Keratinocyte (primary cell): ENCODE results near the gene LACTB.

Experiments
- EZH2 ChIP-seq: IDR thresholded peaks from one replicate; pipeline ENCODE4 v1.6.1; 2012; ENCODE audit warnings: inconsistent platforms, mild to moderate bottlenecking, low read length, moderate library complexity
- TF ChIP-seq, protein P1 (sequence below), 3 experiments: IDR thresholded peaks in 1 of 3; conservative IDR thresholded peaks in 1 of 3; optimal IDR thresholded peaks in 1 of 3; 2 replicates in 2 of 3; 3 replicates in 1 of 3; pipeline versions ENCODE3 to v1.5.1; 2011; ENCODE audit warnings: low read length in 3 of 3, mild to moderate bottlenecking in 3 of 3, moderate library complexity in 2 of 3, control low read depth in 1 of 3, inconsistent platforms in 1 of 3; ENCODE audit not compliant: insufficient read depth in 2 of 3; ENCODE audit errors: extremely low read depth in 1 of 3

DNA sequence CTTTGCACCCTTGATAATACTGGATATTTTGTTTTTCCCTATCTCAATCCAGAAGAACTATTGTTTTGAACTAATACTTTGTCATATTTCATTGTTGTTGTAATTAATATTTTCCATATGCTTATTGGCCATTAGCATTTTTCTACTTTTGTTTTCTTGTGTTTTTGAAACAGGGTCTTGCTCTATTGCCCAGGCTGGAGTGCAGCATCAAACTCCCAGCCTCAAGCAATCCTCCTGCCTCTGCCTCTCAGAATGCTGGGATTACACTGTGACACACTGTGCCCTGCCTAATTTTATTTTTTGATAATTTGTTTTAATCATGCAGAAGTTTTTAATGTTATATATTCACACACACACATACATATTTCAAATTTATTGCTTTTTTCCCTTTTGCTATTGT is 39.0 kb downstream of the LACTB start:
- no peak for TF ChIP-seq EZH2
- TF ChIP-seq, protein P1, sequence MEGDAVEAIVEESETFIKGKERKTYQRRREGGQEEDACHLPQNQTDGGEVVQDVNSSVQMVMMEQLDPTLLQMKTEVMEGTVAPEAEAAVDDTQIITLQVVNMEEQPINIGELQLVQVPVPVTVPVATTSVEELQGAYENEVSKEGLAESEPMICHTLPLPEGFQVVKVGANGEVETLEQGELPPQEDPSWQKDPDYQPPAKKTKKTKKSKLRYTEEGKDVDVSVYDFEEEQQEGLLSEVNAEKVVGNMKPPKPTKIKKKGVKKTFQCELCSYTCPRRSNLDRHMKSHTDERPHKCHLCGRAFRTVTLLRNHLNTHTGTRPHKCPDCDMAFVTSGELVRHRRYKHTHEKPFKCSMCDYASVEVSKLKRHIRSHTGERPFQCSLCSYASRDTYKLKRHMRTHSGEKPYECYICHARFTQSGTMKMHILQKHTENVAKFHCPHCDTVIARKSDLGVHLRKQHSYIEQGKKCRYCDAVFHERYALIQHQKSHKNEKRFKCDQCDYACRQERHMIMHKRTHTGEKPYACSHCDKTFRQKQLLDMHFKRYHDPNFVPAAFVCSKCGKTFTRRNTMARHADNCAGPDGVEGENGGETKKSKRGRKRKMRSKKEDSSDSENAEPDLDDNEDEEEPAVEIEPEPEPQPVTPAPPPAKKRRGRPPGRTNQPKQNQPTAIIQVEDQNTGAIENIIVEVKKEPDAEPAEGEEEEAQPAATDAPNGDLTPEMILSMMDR (optimal IDR thresholded peaks at IDR 0.05 in 1 of 3, IDR thresholded peaks at IDR 0.05 in 1 of 3, conservative IDR thresholded peaks at IDR 0.05 in 1 of 3; ENCODE audit: extremely low read depth in 1 of 3, insufficient read depth in 2 of 3, low read length in 3 of 3) = no peak
